H1 (cell line): Measurements from ENCODE around the gene CPPED1. TPM values are rescaled to one million over a fixed set of nuclear protein-coding genes. Genes with fewer than 3 reads are reported as not detected.

Experiments used
- ATF2 ChIP-seq: IDR thresholded peaks from 2 replicates; pipeline ENCODE4 v1.6.1; 2012; ENCODE audit warnings: low read length, inconsistent platforms
- BCL11A ChIP-seq, 2 experiments: IDR thresholded peaks; one replicate each; pipeline ENCODE4 v1.6.1; 2011; ENCODE audit warnings: low read depth in 2 of 2, low read length in 2 of 2, mild to moderate bottlenecking in 2 of 2
- CTBP2 ChIP-seq: IDR thresholded peaks from 2 replicates; pipeline ENCODE4 v1.7.0; 2011; ENCODE audit warnings: borderline replicate concordance, mild to moderate bottlenecking, moderate library complexity, mixed read lengths, low read length; ENCODE audit not compliant: insufficient read depth, insufficient read length
- EP300 ChIP-seq, 2 experiments: IDR thresholded peaks; 1 replicate in 1 of 2; 2 replicates in 1 of 2; pipeline ENCODE4 v1.6.1; 2011 to 2012; ENCODE audit warnings: low read depth in 2 of 2, low read length in 2 of 2, mild to moderate bottlenecking in 2 of 2, borderline replicate concordance in 1 of 2, inconsistent platforms in 1 of 2, moderate library complexity in 1 of 2
- JUN ChIP-seq: IDR thresholded peaks from 2 replicates; pipeline ENCODE4 v1.6.1; 2011; ENCODE audit warnings: low read depth, mild to moderate bottlenecking, improper control_type of control experiment, low read length
- PHF8 ChIP-seq: fragments of 200-600 bp; sonication (generic); conservative IDR thresholded peaks from 2 replicates; pipeline ENCODE4 v1.7.1; 2012; ENCODE audit warnings: low read depth, mild to moderate bottlenecking, inconsistent platforms, low read length, moderate library complexity
- polyA plus RNA-seq, 7 experiments: library from polyadenylated mRNA; depleted of rRNA in 3 of 7; stranded (reverse) in 5 of 7; unstranded in 2 of 7; fragments of >200 nt in 5 of 7; fragments of 200-250 nt in 2 of 7; gene quantifications; 1 replicate in 5 of 7; 2 replicates in 1 of 7; 4 replicates in 1 of 7; pipeline versions ENCODE4 v1.2.1 to v1.2.3, GENCODE V29; 2011 to 2013; ENCODE audit warnings: missing spikeins in 2 of 7, mixed read lengths in 2 of 7
- total RNA-seq: library from RNA; stranded (reverse); fragmentation: NEBNext Ultra II Directional; extraction: Animal tissue kit (Norgen Biotek cat#: 25700); gene quantifications from 2 replicates; pipeline ENCODE4 v1.2.1, GENCODE V29; 2021
- TF ChIP-seq, protein P1 (sequence below): fragments of 300-600 bp; sonication (generic); IDR thresholded peaks from 2 replicates; pipeline ENCODE4 v1.7.1; 2012; ENCODE audit warnings: low read length, moderate library complexity, mild to moderate bottlenecking, inconsistent platforms; ENCODE audit not compliant: insufficient replicate concordance

The CPPED1 gene
- total and polyA plus RNA-seq, 2 of the 8 experiments (the other 6 are each of a cell fraction or from before 2014, with no cell fraction given) = 3.5 to 11.2 TPM

GRCh38 chr16:12706628-12707027 lies 97.1 kb downstream of the CPPED1 start (continued):
- TF ChIP-seq, protein P1, sequence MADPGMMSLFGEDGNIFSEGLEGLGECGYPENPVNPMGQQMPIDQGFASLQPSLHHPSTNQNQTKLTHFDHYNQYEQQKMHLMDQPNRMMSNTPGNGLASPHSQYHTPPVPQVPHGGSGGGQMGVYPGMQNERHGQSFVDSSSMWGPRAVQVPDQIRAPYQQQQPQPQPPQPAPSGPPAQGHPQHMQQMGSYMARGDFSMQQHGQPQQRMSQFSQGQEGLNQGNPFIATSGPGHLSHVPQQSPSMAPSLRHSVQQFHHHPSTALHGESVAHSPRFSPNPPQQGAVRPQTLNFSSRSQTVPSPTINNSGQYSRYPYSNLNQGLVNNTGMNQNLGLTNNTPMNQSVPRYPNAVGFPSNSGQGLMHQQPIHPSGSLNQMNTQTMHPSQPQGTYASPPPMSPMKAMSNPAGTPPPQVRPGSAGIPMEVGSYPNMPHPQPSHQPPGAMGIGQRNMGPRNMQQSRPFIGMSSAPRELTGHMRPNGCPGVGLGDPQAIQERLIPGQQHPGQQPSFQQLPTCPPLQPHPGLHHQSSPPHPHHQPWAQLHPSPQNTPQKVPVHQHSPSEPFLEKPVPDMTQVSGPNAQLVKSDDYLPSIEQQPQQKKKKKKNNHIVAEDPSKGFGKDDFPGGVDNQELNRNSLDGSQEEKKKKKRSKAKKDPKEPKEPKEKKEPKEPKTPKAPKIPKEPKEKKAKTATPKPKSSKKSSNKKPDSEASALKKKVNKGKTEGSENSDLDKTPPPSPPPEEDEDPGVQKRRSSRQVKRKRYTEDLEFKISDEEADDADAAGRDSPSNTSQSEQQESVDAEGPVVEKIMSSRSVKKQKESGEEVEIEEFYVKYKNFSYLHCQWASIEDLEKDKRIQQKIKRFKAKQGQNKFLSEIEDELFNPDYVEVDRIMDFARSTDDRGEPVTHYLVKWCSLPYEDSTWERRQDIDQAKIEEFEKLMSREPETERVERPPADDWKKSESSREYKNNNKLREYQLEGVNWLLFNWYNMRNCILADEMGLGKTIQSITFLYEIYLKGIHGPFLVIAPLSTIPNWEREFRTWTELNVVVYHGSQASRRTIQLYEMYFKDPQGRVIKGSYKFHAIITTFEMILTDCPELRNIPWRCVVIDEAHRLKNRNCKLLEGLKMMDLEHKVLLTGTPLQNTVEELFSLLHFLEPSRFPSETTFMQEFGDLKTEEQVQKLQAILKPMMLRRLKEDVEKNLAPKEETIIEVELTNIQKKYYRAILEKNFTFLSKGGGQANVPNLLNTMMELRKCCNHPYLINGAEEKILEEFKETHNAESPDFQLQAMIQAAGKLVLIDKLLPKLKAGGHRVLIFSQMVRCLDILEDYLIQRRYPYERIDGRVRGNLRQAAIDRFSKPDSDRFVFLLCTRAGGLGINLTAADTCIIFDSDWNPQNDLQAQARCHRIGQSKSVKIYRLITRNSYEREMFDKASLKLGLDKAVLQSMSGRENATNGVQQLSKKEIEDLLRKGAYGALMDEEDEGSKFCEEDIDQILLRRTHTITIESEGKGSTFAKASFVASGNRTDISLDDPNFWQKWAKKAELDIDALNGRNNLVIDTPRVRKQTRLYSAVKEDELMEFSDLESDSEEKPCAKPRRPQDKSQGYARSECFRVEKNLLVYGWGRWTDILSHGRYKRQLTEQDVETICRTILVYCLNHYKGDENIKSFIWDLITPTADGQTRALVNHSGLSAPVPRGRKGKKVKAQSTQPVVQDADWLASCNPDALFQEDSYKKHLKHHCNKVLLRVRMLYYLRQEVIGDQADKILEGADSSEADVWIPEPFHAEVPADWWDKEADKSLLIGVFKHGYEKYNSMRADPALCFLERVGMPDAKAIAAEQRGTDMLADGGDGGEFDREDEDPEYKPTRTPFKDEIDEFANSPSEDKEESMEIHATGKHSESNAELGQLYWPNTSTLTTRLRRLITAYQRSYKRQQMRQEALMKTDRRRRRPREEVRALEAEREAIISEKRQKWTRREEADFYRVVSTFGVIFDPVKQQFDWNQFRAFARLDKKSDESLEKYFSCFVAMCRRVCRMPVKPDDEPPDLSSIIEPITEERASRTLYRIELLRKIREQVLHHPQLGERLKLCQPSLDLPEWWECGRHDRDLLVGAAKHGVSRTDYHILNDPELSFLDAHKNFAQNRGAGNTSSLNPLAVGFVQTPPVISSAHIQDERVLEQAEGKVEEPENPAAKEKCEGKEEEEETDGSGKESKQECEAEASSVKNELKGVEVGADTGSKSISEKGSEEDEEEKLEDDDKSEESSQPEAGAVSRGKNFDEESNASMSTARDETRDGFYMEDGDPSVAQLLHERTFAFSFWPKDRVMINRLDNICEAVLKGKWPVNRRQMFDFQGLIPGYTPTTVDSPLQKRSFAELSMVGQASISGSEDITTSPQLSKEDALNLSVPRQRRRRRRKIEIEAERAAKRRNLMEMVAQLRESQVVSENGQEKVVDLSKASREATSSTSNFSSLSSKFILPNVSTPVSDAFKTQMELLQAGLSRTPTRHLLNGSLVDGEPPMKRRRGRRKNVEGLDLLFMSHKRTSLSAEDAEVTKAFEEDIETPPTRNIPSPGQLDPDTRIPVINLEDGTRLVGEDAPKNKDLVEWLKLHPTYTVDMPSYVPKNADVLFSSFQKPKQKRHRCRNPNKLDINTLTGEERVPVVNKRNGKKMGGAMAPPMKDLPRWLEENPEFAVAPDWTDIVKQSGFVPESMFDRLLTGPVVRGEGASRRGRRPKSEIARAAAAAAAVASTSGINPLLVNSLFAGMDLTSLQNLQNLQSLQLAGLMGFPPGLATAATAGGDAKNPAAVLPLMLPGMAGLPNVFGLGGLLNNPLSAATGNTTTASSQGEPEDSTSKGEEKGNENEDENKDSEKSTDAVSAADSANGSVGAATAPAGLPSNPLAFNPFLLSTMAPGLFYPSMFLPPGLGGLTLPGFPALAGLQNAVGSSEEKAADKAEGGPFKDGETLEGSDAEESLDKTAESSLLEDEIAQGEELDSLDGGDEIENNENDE = no peak
- TF ChIP-seq PHF8 (no peak), BCL11A (IDR thresholded peaks at IDR 0.05; ENCODE audit: low read depth in 2 of 2, low read length in 2 of 2) (no peak), ATF2 (no peak), CTBP2 (no peak), EP300 (IDR thresholded peaks at IDR 0.05; ENCODE audit: borderline replicate concordance in 1 of 2, low read depth in 2 of 2, low read length in 2 of 2) (no peak), JUN (no peak)
